Measurements from ENCODE around the gene TTC4.

GRCh38 chr1:54696262-54696661 is 19.4 kb upstream of the TTC4 start:
- TF ChIP-seq CTCF (IDR thresholded peaks at IDR 0.05; ENCODE audit: low read length) (no peak), EZH2 (optimal IDR thresholded peaks at IDR 0.05; ENCODE audit: low read depth, low read length) (no peak)

Measured in MM.1S (cell line).